ENCODE results near the gene TSC22D2.
"Not testable (repeated sequence)": the region's sequence is repeated elsewhere in the genome, so short reads cannot be mapped to it uniquely, and the experiment has no call there.

Gene TSC22D2

GRCh38 chr3:150495149-150495548, 87.1 kb downstream of the TSC22D2 start:
- H3K4me3 ChIP-seq (ENCODE audit: low read depth, low read length), result no peak overlapping the region
- no peak for DNase-seq (ENCODE audit: low read depth)
- no peak for TF ChIP-seq CTCF (IDR thresholded peaks at IDR 0.05; ENCODE audit: low read depth, low read length, missing control alignments)

- no peak overlapping the region for H3K4me3 ChIP-seq (ENCODE audit: low read depth, low read length)
- peak; percentile 19 for DNase-seq (ENCODE audit: low read depth)
- peak; percentile 48 for TF ChIP-seq CTCF (IDR thresholded peaks at IDR 0.05; ENCODE audit: low read depth, low read length, missing control alignments)
Observed at GRCh38 chr3:150495563-150496168, 87.6 kb downstream of the TSC22D2 start.

GRCh38 chr3:150497956-150498355, 89.9 kb downstream of the TSC22D2 start:
- no peak overlapping the region for H3K4me3 ChIP-seq (ENCODE audit: low read depth, low read length)
- no peak for DNase-seq (ENCODE audit: low read depth)
- no peak for TF ChIP-seq CTCF (IDR thresholded peaks at IDR 0.05; ENCODE audit: low read depth, low read length, missing control alignments)

GRCh38 chr3:150500960-150501359, 92.9 kb downstream of the TSC22D2 start:
- H3K4me3 ChIP-seq (ENCODE audit: low read depth, low read length); DNase-seq (ENCODE audit: low read depth): not testable (repeated sequence)

GRCh38 chr3:150503402-150504099, 95.5 kb downstream of the TSC22D2 start:
- peak; percentile 24 for TF ChIP-seq CTCF (IDR thresholded peaks at IDR 0.05; ENCODE audit: low read depth, low read length, missing control alignments)
- no peak for DNase-seq (ENCODE audit: low read depth)
- no peak overlapping the region for H3K4me3 ChIP-seq (ENCODE audit: low read depth, low read length)

GRCh38 chr3:150504483-150504882, 96.4 kb downstream of the TSC22D2 start:
- no peak overlapping the region for H3K4me3 ChIP-seq (ENCODE audit: low read depth, low read length)
- no peak for TF ChIP-seq CTCF (IDR thresholded peaks at IDR 0.05; ENCODE audit: low read depth, low read length, missing control alignments)
- DNase-seq (ENCODE audit: low read depth), result no peak

- no peak for TF ChIP-seq CTCF (IDR thresholded peaks at IDR 0.05; ENCODE audit: low read depth, low read length, missing control alignments)
Observed at GRCh38 chr3:150508401-150508800, 100.3 kb downstream of the TSC22D2 start.

More at GRCh38 chr3:150508401-150508800, 100.3 kb downstream of the TSC22D2 start:
- H3K4me3 ChIP-seq (ENCODE audit: low read depth, low read length), result no peak overlapping the region
- no peak for DNase-seq (ENCODE audit: low read depth)

Measured in GM12864 (cell line).